Sigmoid colon (tissue), 4 donors: Measurements from ENCODE around the gene DLL4.

Experiments
- CTCF ChIP-seq, 4 experiments: fragments of 450-650 bp in 3 of 4; fragments of 200-600 bp in 1 of 4; IDR thresholded peaks; one replicate each; pipeline ENCODE4 v1.5.1; 2016 to 2019; ENCODE audit warnings: antibody characterized with exemption in 4 of 4, mild to moderate bottlenecking in 3 of 4, moderate library complexity in 2 of 4
- POLR2A ChIP-seq, 2 donors: fragments of 450-650 bp; IDR thresholded peaks; one replicate each; pipeline ENCODE4 v1.6.1; 2016; ENCODE audit warnings: antibody characterized with exemption in 2 of 2, mild to moderate bottlenecking in 2 of 2, moderate library complexity in 2 of 2
- POLR2AphosphoS5 ChIP-seq, 4 donors: sonication (generic); formaldehyde crosslinking; IDR thresholded peaks; one replicate each; pipeline ENCODE4 v1.6.1; 2017; ENCODE audit warnings: antibody characterized with exemption in 4 of 4

- TF ChIP-seq CTCF (IDR thresholded peaks at IDR 0.05): no peak
- TF ChIP-seq POLR2A (IDR thresholded peaks at IDR 0.05): no peak
- TF ChIP-seq POLR2AphosphoS5 (IDR thresholded peaks at IDR 0.05): no peak
Measured at GRCh38 chr15:40969363-40969762, 40.2 kb downstream of the DLL4 start.
